Ectodermal cell (in vitro differentiated cells): ENCODE data around the gene JMJD1C.

Experiments
- H3K27ac ChIP-seq: 2 replicates; pipeline ENCODE4 v1.7.0; 2013; ENCODE audit warnings: mild to moderate bottlenecking, low read depth, low read length; ENCODE audit not compliant: insufficient read depth, poor library complexity, severe bottlenecking
- H3K27me3 ChIP-seq: 2 replicates; pipeline ENCODE4 v1.7.0; 2013; ENCODE audit warnings: mild to moderate bottlenecking, low read length; ENCODE audit not compliant: insufficient read depth, control insufficient read depth, poor library complexity, severe bottlenecking
- H3K36me3 ChIP-seq: one replicate; pipeline ENCODE4 v1.7.0; 2013; ENCODE audit warnings: low read length; ENCODE audit not compliant: control insufficient read depth, insufficient read depth
- H3K4me1 ChIP-seq: one replicate; pipeline ENCODE4 v1.7.0; 2013; ENCODE audit warnings: low read length; ENCODE audit not compliant: control insufficient read depth, insufficient read depth
- H3K4me3 ChIP-seq: 2 replicates; pipeline ENCODE4 v1.7.0; 2013; ENCODE audit warnings: low read depth, low read length, control low read depth; ENCODE audit not compliant: insufficient read depth
- H3K9me3 ChIP-seq: 2 replicates; pipeline ENCODE4 v1.7.0; 2013; ENCODE audit warnings: mild to moderate bottlenecking, low read length, moderate library complexity; ENCODE audit not compliant: control insufficient read depth
- WGBS, 2 experiments: methylation state at CpG; one replicate each; pipeline ENCODE4 v1.1.7; 2013; ENCODE audit warnings: missing lambda C conversion rate in 2 of 2; 5-methylcytosine and 5-hydroxymethylcytosine counted together

Gene JMJD1C

DNA sequence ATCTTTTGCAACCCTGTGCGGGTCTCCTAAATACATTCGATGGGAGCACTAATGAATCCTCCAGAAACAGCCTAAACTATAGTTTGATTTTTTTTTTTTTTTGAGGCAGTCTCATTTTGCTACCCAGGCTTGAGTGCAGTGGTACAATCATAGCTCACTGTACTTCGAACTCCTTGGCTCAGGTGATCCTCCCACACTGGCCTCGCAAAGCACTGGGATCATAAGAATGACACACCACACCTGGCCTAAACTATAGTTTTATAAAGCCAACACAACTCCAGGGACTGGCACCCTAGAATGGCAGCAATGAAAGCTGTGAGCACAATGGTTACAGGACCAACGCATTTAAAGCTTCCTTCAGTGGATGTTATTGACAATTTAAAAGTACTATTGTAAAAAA is 14.5 kb upstream of the JMJD1C start:
- Histone ChIP-seq H3K27me3 (no peaks in the 10 kb centered on the region), H3K4me1 (peaks cover 3% of the 10 kb centered on the region), H3K9me3 (no peaks in the 10 kb centered on the region), H3K4me3 (no peak overlapping the region), H3K36me3 (peaks cover 4% of the 10 kb centered on the region), H3K27ac (no peak overlapping the region)
- 88 to 92% methylated on average over 4 to 5 of the region's 5 CpGs for WGBS, 2 experiments

DNA sequence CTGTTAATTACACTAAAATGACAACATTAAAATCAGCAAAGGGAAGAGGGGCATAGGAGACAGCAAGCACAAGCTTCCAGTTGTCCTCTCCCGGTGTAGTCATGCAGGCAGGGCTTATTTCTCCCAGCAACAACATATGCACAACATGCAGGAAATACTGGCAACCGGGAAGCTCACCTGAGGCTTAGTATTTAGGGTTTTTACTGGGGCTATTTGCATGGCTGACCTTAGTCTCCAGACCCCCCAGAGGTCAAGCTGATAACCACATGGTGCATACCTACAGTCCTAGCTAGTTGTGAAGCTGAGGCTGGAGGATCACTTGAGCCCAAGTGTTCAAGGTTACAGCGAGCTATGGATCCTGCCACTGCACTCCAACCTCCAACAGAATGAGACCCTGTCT is 12.8 kb upstream of the JMJD1C start:
- H3K36me3 ChIP-seq = peaks cover 4% of the 10 kb centered on the region
- no peak overlapping the region for H3K27ac ChIP-seq
- H3K4me3 ChIP-seq = no peak overlapping the region
- no peaks in the 10 kb centered on the region for H3K9me3 ChIP-seq
- H3K4me1 ChIP-seq = no peaks in the 10 kb centered on the region
- no peaks in the 10 kb centered on the region for H3K27me3 ChIP-seq
- 51 to 56% methylated on average over 3 of the region's 3 CpGs for WGBS, 2 experiments

DNA sequence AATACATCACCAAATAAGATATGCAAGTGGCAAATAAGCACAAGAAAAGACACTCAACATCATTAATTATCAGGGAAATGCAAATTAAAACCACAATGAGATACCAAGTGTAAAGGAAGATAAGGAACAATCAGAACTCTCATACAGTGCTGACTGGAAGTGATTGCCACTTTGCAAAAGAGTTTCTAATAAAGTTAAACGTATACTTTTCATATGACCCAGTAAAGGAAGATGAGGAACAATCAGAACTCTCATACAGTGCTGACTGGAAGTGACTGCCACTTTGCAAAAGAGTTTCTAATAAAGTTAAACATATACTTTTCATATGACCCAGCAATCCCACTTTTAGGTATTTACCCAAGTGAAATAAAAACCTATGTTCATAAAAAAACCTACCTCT is 12.2 kb upstream of the JMJD1C start:
- no peak overlapping the region for H3K4me3 ChIP-seq
- H3K36me3 ChIP-seq = peaks cover 4% of the 10 kb centered on the region
- no peak overlapping the region for H3K27ac ChIP-seq
- WGBS, 2 experiments = 69 to 95% methylated on average over 1 of the region's 1 CpG
- H3K27me3 ChIP-seq = no peaks in the 10 kb centered on the region
- H3K9me3 ChIP-seq = no peaks in the 10 kb centered on the region
- no peaks in the 10 kb centered on the region for H3K4me1 ChIP-seq

DNA sequence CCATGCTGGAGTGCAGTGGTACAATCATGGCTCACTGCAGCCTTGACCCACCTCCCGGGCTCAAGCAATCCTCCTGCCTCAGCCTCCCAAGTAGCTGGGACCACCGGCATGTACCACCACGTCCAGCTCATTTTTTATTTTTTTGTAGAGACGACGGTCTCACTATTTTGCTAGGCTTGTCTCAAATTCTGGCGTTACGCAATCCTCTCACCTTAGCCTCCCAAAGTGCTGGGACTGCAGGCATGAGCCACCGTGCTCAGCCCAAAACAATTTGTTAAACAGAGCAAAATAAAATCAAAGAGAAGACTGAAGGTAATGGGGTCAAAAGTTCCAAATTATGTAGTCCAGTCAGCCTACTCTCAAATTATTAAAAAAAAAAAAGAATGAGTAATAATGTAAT is 8.7 kb upstream of the JMJD1C start:
- H3K9me3 ChIP-seq = no peaks in the 10 kb centered on the region
- H3K27ac ChIP-seq = no peak overlapping the region
- H3K27me3 ChIP-seq = no peaks in the 10 kb centered on the region
- WGBS, 2 experiments = 92 to 96% methylated on average over 8 of the region's 8 CpGs
- H3K4me3 ChIP-seq = no peak overlapping the region
- H3K4me1 ChIP-seq = no peaks in the 10 kb centered on the region
- H3K36me3 ChIP-seq = peaks cover 4% of the 10 kb centered on the region

DNA sequence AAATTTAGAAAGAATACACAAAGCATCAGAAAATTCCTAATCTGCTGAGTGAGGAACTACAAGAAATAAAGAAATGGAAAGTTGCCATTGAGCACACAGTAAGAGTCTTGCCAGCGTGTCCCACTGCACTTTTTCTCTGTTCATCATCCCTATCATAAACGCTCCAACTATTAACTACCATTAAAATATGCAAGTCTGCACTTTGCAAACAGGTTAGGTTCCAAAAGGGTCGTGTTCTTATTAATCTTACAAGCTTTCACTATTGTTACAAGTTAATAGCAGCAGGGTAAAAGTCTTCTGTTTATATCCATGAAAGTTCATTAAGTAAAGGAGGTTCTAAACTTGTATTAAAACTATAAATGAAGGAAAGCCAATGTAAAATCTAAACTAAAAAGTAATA is 5.2 kb upstream of the JMJD1C start:
- 88 to 95% methylated on average over 3 of the region's 3 CpGs for WGBS, 2 experiments

DNA sequence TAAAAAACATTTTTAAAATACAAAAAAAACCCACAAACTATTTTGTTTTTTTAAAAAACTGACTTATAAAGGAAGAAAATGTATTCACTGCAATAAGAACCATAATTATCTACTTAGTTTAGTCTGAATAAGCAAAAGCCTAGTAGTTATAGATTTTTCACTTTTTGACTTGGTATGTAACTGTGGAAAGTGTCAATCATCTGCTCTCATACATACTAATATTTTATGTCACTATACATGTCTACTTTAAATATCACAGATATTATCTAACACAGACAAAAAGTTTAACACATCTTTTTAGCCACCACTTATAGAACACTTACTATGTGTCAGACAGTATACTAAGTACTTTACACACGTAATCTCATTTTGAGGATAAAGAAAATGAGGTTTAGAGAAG is 3.2 kb upstream of the JMJD1C start:
- H3K27ac ChIP-seq = no peak overlapping the region

More for the DNA sequence above, 5.2 kb upstream of the JMJD1C start:
- Histone ChIP-seq H3K4me3 (no peak overlapping the region), H3K4me1 (peaks cover 6% of the 10 kb centered on the region), H3K36me3 (no peaks in the 10 kb centered on the region), H3K27me3 (no peaks in the 10 kb centered on the region), H3K27ac (no peak overlapping the region), H3K9me3 (no peaks in the 10 kb centered on the region)

DNA sequence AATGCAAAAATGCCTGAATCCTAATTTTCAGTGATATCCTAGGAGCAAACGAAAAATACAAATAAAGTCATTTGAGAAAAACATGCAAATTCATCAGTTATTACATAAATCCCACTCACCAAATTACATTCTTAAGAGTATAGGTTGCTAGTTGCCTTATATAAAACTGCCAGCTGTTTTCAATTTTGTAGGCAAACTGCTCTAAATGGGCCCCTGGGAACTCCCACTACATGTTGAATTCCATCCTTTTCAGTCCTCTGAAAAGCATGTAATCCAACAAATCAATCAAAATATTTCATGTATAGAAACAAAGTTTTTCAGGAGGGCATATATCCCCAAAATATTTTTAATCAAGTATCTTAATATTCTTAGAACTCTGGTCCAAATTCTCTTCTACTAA is 2.1 kb upstream of the JMJD1C start:
- Histone ChIP-seq H3K36me3 (no peaks in the 10 kb centered on the region), H3K27ac (no peak overlapping the region), H3K9me3 (no peaks in the 10 kb centered on the region), H3K27me3 (no peaks in the 10 kb centered on the region), H3K4me3 (no peak overlapping the region), H3K4me1 (peaks cover 11% of the 10 kb centered on the region)
- 75 to 86% methylated on average over 1 of the region's 1 CpG for WGBS, 2 experiments

More for the DNA sequence above, 3.2 kb upstream of the JMJD1C start:
- H3K9me3 ChIP-seq = no peaks in the 10 kb centered on the region
- 100% methylated on average over 1 of the region's 1 CpG for WGBS, 2 experiments
- H3K4me1 ChIP-seq = peaks cover 11% of the 10 kb centered on the region
- H3K36me3 ChIP-seq = no peaks in the 10 kb centered on the region
- H3K27me3 ChIP-seq = no peaks in the 10 kb centered on the region
- H3K4me3 ChIP-seq = no peak overlapping the region

DNA sequence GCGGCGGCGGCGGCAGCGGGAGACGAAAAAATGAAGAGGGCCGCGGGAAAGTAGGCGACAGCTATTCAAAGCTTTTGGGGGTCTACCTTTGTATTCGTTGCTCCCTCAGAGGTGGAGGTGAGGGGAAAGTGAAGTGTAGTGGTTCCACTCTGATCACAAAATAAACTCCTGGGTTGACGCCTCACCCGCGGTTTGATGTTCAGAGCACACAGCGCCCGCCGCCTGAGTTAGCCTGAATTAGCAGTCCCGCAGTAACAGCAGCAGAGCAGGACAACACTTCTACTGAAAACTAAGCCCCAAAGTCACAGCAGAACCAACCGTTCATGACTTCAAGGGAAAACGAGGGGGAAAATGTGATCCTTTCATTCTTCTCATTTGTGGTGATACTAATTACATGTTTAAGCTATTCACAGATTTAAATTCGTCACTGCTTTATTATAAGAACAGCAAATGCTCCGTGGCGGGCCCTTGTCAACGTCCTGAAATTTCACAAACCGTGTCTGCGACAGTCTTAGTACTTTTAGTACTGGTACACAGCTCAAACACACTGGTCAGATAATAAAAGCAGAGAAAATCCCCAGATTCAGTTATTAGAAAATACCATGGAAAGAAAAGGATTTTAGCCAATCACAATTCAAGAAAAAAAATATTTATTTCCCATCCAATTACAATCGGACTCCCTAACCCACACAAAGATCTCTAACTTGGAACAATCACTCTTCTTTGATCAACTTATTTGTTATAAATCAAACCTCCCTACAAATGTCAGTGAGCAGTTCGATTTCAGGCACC is 563 bp upstream of the JMJD1C start:
- Histone ChIP-seq H3K9me3 (no peaks in the 10 kb centered on the region), H3K4me1 (peaks cover 11% of the 10 kb centered on the region), H3K36me3 (no peaks in the 10 kb centered on the region), H3K4me3 (peak overlapping the region; percentile 85), H3K27ac (peak overlapping the region; percentile 95), H3K27me3 (no peaks in the 10 kb centered on the region)
- WGBS, 2 experiments = 6 to 10% methylated on average over 25 to 27 of the region's 27 CpGs

DNA sequence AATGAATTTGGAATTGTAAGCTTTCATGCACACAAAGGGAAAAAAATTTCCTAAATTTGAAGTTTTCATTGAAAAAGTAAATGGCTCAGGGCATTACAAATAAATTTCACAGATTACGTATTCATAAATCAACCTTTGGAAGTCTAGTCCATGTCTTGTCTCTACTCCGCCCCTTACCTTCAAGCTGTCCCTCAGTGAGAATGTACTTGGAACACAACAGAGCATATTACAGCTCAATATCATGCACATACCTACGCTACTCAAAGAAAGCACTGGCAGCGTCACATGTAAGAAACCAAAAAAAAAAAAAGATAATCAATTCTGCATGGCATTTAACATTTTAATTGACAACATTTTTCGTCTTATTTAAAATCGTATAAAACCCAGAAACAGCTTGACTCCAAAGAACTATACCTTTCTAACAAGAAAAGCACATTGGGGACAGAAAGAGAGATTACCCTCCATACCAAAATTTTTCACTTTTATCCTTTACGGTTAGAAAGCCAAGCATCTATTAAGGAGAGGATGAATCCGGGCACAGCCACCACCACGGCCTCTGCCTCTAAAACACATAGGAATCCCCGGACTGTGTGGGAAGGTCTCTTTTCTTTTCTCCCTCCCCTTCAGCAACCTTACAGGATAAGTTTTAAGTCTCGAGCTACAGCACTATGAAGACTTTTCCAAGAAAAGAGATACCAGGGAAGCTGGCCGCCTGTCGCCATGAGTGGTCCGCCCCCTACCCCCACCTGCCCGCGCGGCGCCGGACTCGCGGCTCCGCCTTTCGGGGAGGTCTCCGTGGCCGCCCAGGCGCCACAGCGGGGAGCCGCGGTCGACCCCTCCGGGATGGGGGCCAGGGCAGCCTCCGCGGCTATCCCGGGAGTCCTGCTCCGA is 1.1 kb downstream of the JMJD1C start:
- Histone ChIP-seq H3K27ac (peak overlapping the region; percentile 95), H3K9me3 (no peaks in the 10 kb centered on the region), H3K4me3 (peak overlapping the region; percentile 85), H3K36me3 (no peaks in the 10 kb centered on the region), H3K4me1 (peaks cover 11% of the 10 kb centered on the region), H3K27me3 (no peaks in the 10 kb centered on the region)
- WGBS, 2 experiments = 6 to 8% methylated on average over 35 of the region's 35 CpGs

DNA sequence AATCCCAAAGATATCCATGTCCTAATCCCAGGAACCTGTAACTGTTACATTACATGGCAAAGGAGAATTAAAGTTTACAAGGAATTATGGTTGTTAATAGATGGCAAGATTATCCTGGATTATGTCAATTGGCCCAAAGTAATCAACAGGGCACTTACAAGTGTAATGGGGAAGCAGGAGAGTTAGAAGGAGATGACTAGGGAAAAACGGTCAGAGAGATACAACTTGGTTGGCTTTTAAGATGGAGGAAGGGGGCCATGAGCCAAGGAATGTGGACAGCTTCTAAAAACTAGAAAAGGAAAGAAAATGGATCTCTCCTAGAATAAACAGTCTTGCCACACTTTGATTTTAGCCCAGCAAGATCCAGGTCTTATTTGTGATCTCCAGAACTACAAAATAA is 3.3 kb downstream of the JMJD1C start:
- Histone ChIP-seq H3K4me3 (no peak overlapping the region), H3K9me3 (no peaks in the 10 kb centered on the region), H3K27ac (no peak overlapping the region), H3K4me1 (peaks cover 11% of the 10 kb centered on the region), H3K27me3 (no peaks in the 10 kb centered on the region), H3K36me3 (no peaks in the 10 kb centered on the region)
- 87 to 98% methylated on average over 1 of the region's 1 CpG for WGBS, 2 experiments
